ENCODE data around the gene SORL1. TPM values are rescaled to one million over a fixed set of nuclear protein-coding genes. Genes with fewer than 3 reads are reported as not detected.

Gene SORL1
- total and polyA plus RNA-seq, 7 donors, result 3.2 to 19.8 (median 12.2) TPM

DNA sequence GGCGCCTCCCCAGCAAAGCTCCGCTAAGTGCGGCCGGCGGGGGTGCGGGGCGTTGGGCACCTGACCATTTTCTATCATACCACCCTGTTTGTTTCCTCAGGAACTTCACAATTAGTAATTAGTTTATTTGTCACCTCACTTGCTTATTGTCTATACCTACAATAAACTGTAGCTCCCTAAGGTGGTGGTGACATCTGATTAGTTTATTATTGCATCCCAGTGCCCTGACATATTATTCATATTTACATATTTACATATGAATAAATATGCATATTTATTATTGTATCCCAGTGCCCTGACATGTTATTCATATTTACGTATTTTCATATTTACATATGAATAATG lies 24.7 kb upstream of the SORL1 start:
- peaks cover 0 to 9% (median 0%) of the 10 kb centered on the region in 4 donors for H3K4me1 ChIP-seq
- intact Hi-C loops (cut with DNase I), result no loop called here
- TF ChIP-seq CTCF (IDR thresholded peaks at IDR 0.05), result no peak
- no peak for TF ChIP-seq POLR2AphosphoS5 (IDR thresholded peaks at IDR 0.05)
- no peak for TF ChIP-seq EP300 (IDR thresholded peaks at IDR 0.05)
- TF ChIP-seq POLR2A (IDR thresholded peaks at IDR 0.05), result no peak
- DNase-seq, result no peak
- no peaks in the 10 kb centered on the region for H3K36me3 ChIP-seq
- no peaks in the 10 kb centered on the region for H3K27me3 ChIP-seq
- peak overlapping the region in 3 of 4 donors; percentile 24 to 41 (median 36) for H3K4me3 ChIP-seq
- H3K9me3 ChIP-seq, result no peaks in the 10 kb centered on the region
- no peak overlapping the region for H3K27ac ChIP-seq
- WGBS, 2 donors, result 11 to 13% methylated on average over 8 of the region's 8 CpGs

- no peak for DNase-seq
- H3K27me3 ChIP-seq, result no peaks in the 10 kb centered on the region
- 33 to 50% methylated on average over 3 of the region's 3 CpGs for WGBS, 2 donors
- peaks cover 0 to 9% (median 0%) of the 10 kb centered on the region in 4 donors for H3K4me1 ChIP-seq
- no peak overlapping the region for H3K27ac ChIP-seq
- TF ChIP-seq POLR2AphosphoS5 (IDR thresholded peaks at IDR 0.05), result no peak
- TF ChIP-seq POLR2A (IDR thresholded peaks at IDR 0.05), result no peak
- TF ChIP-seq EP300 (IDR thresholded peaks at IDR 0.05), result no peak
- TF ChIP-seq CTCF (IDR thresholded peaks at IDR 0.05), result no peak
- H3K9me3 ChIP-seq, result no peaks in the 10 kb centered on the region
- no peaks in the 10 kb centered on the region for H3K36me3 ChIP-seq
- H3K4me3 ChIP-seq, result no peak overlapping the region
- intact Hi-C loops (cut with DNase I), result no loop called here
Measured at GRCh38 chr11:121429556-121429955, 22.6 kb upstream of the SORL1 start.

DNA sequence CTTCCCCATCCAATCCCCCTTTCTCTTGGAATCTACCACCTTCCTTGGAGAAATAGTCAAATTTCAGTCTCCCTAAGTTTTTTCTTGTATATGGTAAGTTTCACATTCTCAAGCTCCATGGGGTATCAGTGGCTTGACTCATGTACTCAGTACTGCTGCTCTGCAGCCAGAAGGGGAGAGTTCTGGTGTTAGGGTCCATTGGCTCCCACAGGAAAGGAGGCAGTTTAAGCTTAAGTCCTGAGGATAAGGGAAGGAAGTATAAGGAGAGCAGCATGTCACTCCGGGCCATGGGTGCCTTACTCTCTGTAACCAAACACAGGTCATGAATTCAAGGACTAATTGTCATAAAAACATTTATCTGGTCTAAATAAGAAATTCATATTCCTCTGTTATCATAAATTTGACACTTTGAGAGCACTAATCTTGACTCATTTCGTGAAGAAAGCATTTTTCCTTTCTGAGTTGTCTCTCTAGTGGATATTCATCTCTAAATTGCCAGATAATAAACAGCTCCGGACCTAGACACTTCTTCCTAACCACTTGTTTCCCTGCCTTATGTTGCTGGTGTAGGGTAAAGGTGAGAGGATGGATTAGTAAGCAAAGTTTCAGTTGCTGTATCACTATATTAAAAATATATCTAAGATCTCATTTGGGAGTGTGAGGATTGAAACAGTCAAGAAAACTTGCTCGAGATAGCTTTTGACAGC lies 20.1 kb upstream of the SORL1 start:
- peaks cover 0 to 5% (median 0%) of the 10 kb centered on the region in 4 donors for H3K4me1 ChIP-seq
- WGBS, 2 donors, result 70 to 77% methylated on average over 4 of the region's 4 CpGs
- no peak for DNase-seq
- no peak overlapping the region for H3K4me3 ChIP-seq
- TF ChIP-seq POLR2AphosphoS5 (IDR thresholded peaks at IDR 0.05), result no peak
- no peak for TF ChIP-seq CTCF (IDR thresholded peaks at IDR 0.05)
- no peak for TF ChIP-seq EP300 (IDR thresholded peaks at IDR 0.05)
- TF ChIP-seq POLR2A (IDR thresholded peaks at IDR 0.05), result no peak
- H3K36me3 ChIP-seq, result no peaks in the 10 kb centered on the region
- no peak overlapping the region for H3K27ac ChIP-seq
- intact Hi-C loops (cut with DNase I), result no loop called here
- no peaks in the 10 kb centered on the region for H3K9me3 ChIP-seq
- H3K27me3 ChIP-seq, result no peaks in the 10 kb centered on the region

DNA sequence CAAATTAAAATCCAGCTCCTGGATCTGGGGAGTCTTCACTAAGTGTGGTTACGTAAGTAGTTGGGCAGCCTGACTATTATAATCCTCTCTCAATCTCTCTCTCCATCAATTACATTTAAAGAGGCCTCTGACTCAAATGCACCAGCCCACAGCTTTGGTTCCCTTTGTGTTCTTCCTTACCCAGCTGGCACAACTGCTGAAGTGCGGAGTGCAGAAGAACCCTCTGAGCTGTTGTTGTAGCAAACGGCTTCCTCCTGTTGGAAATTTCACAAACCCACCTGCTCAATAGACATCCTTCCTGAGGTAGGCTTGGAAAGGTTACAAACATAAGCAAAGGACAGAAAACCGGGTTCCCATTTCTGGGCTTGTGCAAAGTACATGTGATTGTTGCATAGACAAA lies 17.0 kb upstream of the SORL1 start:
- TF ChIP-seq POLR2AphosphoS5 (IDR thresholded peaks at IDR 0.05) (no peak), EP300 (IDR thresholded peaks at IDR 0.05) (no peak), POLR2A (IDR thresholded peaks at IDR 0.05) (no peak)
- DNase-seq, result no peak
- no peaks in the 10 kb centered on the region for H3K36me3 ChIP-seq
- H3K27ac ChIP-seq, result no peak overlapping the region
- intact Hi-C loops (cut with DNase I), result no loop called here
- no peaks in the 10 kb centered on the region for H3K27me3 ChIP-seq
- H3K9me3 ChIP-seq, result no peaks in the 10 kb centered on the region
- H3K4me3 ChIP-seq, result no peak overlapping the region
- WGBS, 2 donors, result 57 to 86% methylated on average over 4 of the region's 4 CpGs
- no peaks in the 10 kb centered on the region for H3K4me1 ChIP-seq

- 89 to 90% methylated on average over 3 of the region's 3 CpGs for WGBS, 2 donors
- DNase-seq, result no peak
Measured at GRCh38 chr11:121435551-121436511, 16.3 kb upstream of the SORL1 start.

More at GRCh38 chr11:121435551-121436511, 16.3 kb upstream of the SORL1 start:
- Histone ChIP-seq H3K36me3 (no peaks in the 10 kb centered on the region), H3K4me1 (no peaks in the 10 kb centered on the region), H3K27ac (no peak overlapping the region), H3K4me3 (no peak overlapping the region), H3K27me3 (no peaks in the 10 kb centered on the region), H3K9me3 (no peaks in the 10 kb centered on the region)
- TF ChIP-seq EP300 (IDR thresholded peaks at IDR 0.05), result no peak
- TF ChIP-seq POLR2AphosphoS5 (IDR thresholded peaks at IDR 0.05), result no peak
- TF ChIP-seq POLR2A (IDR thresholded peaks at IDR 0.05), result no peak
- TF ChIP-seq CTCF (IDR thresholded peaks at IDR 0.05), result no peak
- intact Hi-C loops (cut with DNase I), result no loop called here
